GM23338 (cell line): ENCODE data around the gene GPN2. TPM values are rescaled to one million over a fixed set of nuclear protein-coding genes. Genes with fewer than 3 reads are reported as not detected.

ENCODE experiments used
- ATAC-seq: fragments of 200-7000 bp; cut with Tn5 transposase; 3 replicates; pipeline ENCODE4 v1.9.1; 2020
- DNase-seq: peaks from one replicate; pipeline ENCODE4 v3.0.0-alpha.2; 2015; ENCODE audit warnings: low spot score
- H2AFZ ChIP-seq: fragments of 200-600 bp; sonication (generic); 2 replicates; pipeline ENCODE4 v1.8.0; 2016; ENCODE audit warnings: antibody characterized with exemption, mild to moderate bottlenecking, moderate library complexity
- H3F3A ChIP-seq: fragments of 200-600 bp; sonication (generic); replicated peaks from 2 replicates; pipeline ENCODE4 v1.8.0; 2017; ENCODE audit warnings: antibody characterized with exemption, mixed run types, low read depth
- H3K27ac ChIP-seq: fragments of 200-600 bp; sonication (generic); 2 replicates; pipeline ENCODE4 v1.6.1; 2016; ENCODE audit warnings: low read depth
- H3K27me3 ChIP-seq: fragments of 200-600 bp; sonication (generic); 2 replicates; pipeline ENCODE4 v1.8.0; 2016; ENCODE audit warnings: mild to moderate bottlenecking, mixed run types, moderate library complexity; ENCODE audit not compliant: insufficient read depth
- H3K36me3 ChIP-seq: fragments of 200-600 bp; sonication (generic); 2 replicates; pipeline ENCODE4 v1.8.0; 2016; ENCODE audit warnings: mild to moderate bottlenecking; ENCODE audit not compliant: insufficient read depth
- H3K4me1 ChIP-seq: fragments of 200-600 bp; sonication (generic); 2 replicates; pipeline ENCODE4 v1.8.0; 2016; ENCODE audit warnings: mild to moderate bottlenecking, moderate library complexity; ENCODE audit not compliant: insufficient read depth
- H3K4me2 ChIP-seq: fragments of 200-600 bp; sonication (generic); 2 replicates; pipeline ENCODE4 v1.7.1; 2017; ENCODE audit warnings: mixed run types
- H3K4me3 ChIP-seq: fragments of 200-600 bp; sonication (generic); 2 replicates; pipeline ENCODE4 v1.6.1; 2016; ENCODE audit warnings: mixed run types
- H3K79me2 ChIP-seq: fragments of 200-600 bp; sonication (generic); replicated peaks from 2 replicates; pipeline ENCODE4 v1.8.0; 2017; ENCODE audit warnings: mild to moderate bottlenecking; ENCODE audit not compliant: insufficient read depth
- H3K9me2 ChIP-seq: fragments of 200-600 bp; sonication (generic); 2 replicates; pipeline ENCODE4 v1.8.0; 2017; ENCODE audit not compliant: insufficient read depth
- H4K20me1 ChIP-seq: fragments of 200-600 bp; sonication (generic); replicated peaks from 2 replicates; pipeline ENCODE4 v1.8.0; 2017; ENCODE audit warnings: mild to moderate bottlenecking; ENCODE audit not compliant: insufficient read depth
- H3K27ac Mint-ChIP-seq: 2 replicates; pipeline ENCODE4 v1.8.0; 2020; ENCODE audit warnings: inconsistent platforms, mild to moderate bottlenecking, moderate library complexity, mixed read lengths
- H3K27me3 Mint-ChIP-seq: 3 replicates; pipeline ENCODE4 v1.8.0; 2022; ENCODE audit warnings: low read depth, mild to moderate bottlenecking, moderate library complexity, mixed read lengths, inconsistent platforms; ENCODE audit not compliant: insufficient read depth, poor library complexity
- H3K36me3 Mint-ChIP-seq: 3 replicates; pipeline ENCODE4 v1.8.0; 2021; ENCODE audit warnings: low read depth, mild to moderate bottlenecking, inconsistent platforms, moderate library complexity, mixed read lengths
- H3K4me1 Mint-ChIP-seq: 3 replicates; pipeline ENCODE4 v1.8.0; 2020; ENCODE audit warnings: mild to moderate bottlenecking, inconsistent platforms, mixed read lengths
- H3K4me3 Mint-ChIP-seq: 3 replicates; pipeline ENCODE4 v1.8.0; 2021; ENCODE audit warnings: moderate library complexity, mild to moderate bottlenecking, inconsistent platforms, mixed read lengths
- H3K9me3 Mint-ChIP-seq: 3 replicates; pipeline ENCODE4 v1.8.0; 2020; ENCODE audit warnings: moderate library complexity, mild to moderate bottlenecking, inconsistent platforms, mixed read lengths
- CREB1 ChIP-seq: fragments of 250-450 bp; sonication (Bioruptor Pico); IDR thresholded peaks from 2 replicates; pipeline ENCODE4 v1.5.0; 2020; ENCODE audit warnings: low read depth, mild to moderate bottlenecking, moderate library complexity
- EZH2 ChIP-seq: fragments of 200-600 bp; sonication (generic); IDR thresholded peaks from one replicate; pipeline ENCODE4 v1.8.0; 2017; ENCODE audit warnings: antibody characterized with exemption, mild to moderate bottlenecking, low read depth; ENCODE audit not compliant: unreplicated experiment
- EZH2phosphoT487 ChIP-seq: fragments of 200-600 bp; sonication (generic); IDR thresholded peaks from one replicate; pipeline ENCODE4 v1.8.1; 2018; ENCODE audit warnings: antibody characterized with exemption; ENCODE audit not compliant: unreplicated experiment
- JUNB ChIP-seq: IDR thresholded peaks from one replicate; pipeline ENCODE4 v1.6.1; 2016; ENCODE audit warnings: antibody characterized with exemption; ENCODE audit not compliant: unreplicated experiment
- NANOG ChIP-seq: IDR thresholded peaks from 2 replicates; pipeline ENCODE4 v1.6.1; 2016; ENCODE audit warnings: antibody characterized with exemption, borderline replicate concordance
- POLR2AphosphoS5 ChIP-seq: IDR thresholded peaks from 2 replicates; pipeline ENCODE4 v1.6.1; 2016; ENCODE audit warnings: antibody characterized with exemption, low read depth
- STAT1 ChIP-seq: IDR thresholded peaks from one replicate; pipeline ENCODE4 v1.6.1; 2016; ENCODE audit warnings: antibody characterized with exemption; ENCODE audit not compliant: unreplicated experiment
- ZNF114 ChIP-seq: fragments of 250-450 bp; sonication (Bioruptor Pico); IDR thresholded peaks from 2 replicates; pipeline ENCODE4 v1.5.0; 2020; ENCODE audit warnings: mild to moderate bottlenecking, moderate library complexity
- polyA plus RNA-seq: library from polyadenylated mRNA; unstranded; fragments of >200 nt; fragmentation: Nextera tagmentation; extraction: Ambion mirVana; gene quantifications from 2 replicates; pipeline ENCODE4 v1.2.1, GENCODE V29; 2016
- total RNA-seq: library from RNA; depleted of rRNA; stranded (reverse); fragments of >200 nt; shearing (Covaris generic); gene quantifications from 2 replicates; pipeline ENCODE4 v1.2.3, GENCODE V29; 2014
- TF ChIP-seq, protein P1 (sequence below): fragments of 250-450 bp; sonication (Bioruptor Pico); IDR thresholded peaks from 2 replicates; pipeline ENCODE4 v1.5.0; 2020; ENCODE audit warnings: mild to moderate bottlenecking, moderate library complexity

The GPN2 gene
- total and polyA plus RNA-seq, 2 experiments from 2014 or later, result 10.1 to 19.4 TPM

DNA sequence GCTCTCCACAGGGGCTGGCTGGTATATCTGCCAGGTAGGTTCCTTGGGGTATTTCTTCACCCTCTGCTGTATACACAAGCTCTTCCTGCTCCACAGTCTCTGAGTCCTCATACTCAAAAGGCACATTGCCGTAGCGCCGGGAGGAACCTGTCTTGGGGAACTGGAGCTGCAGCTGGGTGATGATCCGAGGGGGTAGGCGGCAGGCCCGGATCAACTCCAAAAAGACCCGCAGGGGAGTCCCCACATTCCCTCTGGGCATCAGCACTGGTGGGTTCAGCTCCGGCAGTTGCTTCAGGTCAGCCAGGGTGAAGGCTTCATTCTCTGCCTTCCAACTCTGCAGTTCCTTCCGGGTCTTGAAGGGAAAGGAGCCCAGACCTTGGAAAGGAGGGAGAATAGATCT lies 7.3 kb upstream of the GPN2 start (continued):
- TF ChIP-seq EZH2 (no peak), JUNB (no peak), CREB1 (CRISPR knock-in tag) (no peak)

DNA sequence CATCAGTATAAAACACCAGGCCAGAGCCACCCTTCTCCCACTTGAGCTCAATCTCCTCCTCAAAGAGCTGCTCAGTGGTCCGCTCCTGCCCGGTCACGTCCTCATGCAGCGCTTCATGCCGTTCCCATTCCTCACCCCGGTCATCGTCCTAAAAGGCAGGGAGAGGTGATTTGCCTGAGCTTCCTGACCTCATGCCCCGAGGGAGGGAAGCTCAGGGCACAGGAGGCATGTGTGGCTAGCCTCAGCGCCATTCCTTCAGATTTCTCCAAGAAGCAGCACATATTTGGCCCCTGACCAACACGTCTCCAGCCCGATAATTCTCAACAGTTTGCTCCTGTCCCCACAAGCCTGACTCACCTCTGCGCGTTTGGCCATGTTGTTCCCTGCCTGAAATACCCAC lies 4.2 kb upstream of the GPN2 start:
- Histone ChIP-seq H3K27ac (no peak overlapping the region), H4K20me1 (no peaks in the 10 kb centered on the region; the same call in 1 of the 2 replicates), H3K9me2 (no peaks in the 10 kb centered on the region), H3K79me2 (peaks cover 24% of the 10 kb centered on the region), H3K36me3 (peaks cover 18% of the 10 kb centered on the region), H3K27me3 (no peaks in the 10 kb centered on the region), H3K4me1 (peaks cover 4% of the 10 kb centered on the region), H3K4me3 (no peak overlapping the region), H3F3A (peaks cover 17% of the 10 kb centered on the region), H2AFZ (no peak overlapping the region), H3K4me2 (no peak overlapping the region)
- Mint-ChIP-seq H3K4me3 (no peak overlapping the region), H3K36me3 (peaks cover 43% of the 10 kb centered on the region), H3K4me1 (peaks cover 7% of the 10 kb centered on the region), H3K27me3 (peaks cover 6% of the 10 kb centered on the region), H3K9me3 (no peaks in the 10 kb centered on the region), H3K27ac (no peak overlapping the region)
- ATAC-seq, result no peak
- TF ChIP-seq EZH2, result no peak
- no peak for TF ChIP-seq ZNF114 (CRISPR knock-in tag)
- TF ChIP-seq POLR2AphosphoS5, result no peak
- TF ChIP-seq EZH2phosphoT487, result no peak
- no peak for TF ChIP-seq STAT1
- no peak for TF ChIP-seq JUNB
- TF ChIP-seq, protein P1, sequence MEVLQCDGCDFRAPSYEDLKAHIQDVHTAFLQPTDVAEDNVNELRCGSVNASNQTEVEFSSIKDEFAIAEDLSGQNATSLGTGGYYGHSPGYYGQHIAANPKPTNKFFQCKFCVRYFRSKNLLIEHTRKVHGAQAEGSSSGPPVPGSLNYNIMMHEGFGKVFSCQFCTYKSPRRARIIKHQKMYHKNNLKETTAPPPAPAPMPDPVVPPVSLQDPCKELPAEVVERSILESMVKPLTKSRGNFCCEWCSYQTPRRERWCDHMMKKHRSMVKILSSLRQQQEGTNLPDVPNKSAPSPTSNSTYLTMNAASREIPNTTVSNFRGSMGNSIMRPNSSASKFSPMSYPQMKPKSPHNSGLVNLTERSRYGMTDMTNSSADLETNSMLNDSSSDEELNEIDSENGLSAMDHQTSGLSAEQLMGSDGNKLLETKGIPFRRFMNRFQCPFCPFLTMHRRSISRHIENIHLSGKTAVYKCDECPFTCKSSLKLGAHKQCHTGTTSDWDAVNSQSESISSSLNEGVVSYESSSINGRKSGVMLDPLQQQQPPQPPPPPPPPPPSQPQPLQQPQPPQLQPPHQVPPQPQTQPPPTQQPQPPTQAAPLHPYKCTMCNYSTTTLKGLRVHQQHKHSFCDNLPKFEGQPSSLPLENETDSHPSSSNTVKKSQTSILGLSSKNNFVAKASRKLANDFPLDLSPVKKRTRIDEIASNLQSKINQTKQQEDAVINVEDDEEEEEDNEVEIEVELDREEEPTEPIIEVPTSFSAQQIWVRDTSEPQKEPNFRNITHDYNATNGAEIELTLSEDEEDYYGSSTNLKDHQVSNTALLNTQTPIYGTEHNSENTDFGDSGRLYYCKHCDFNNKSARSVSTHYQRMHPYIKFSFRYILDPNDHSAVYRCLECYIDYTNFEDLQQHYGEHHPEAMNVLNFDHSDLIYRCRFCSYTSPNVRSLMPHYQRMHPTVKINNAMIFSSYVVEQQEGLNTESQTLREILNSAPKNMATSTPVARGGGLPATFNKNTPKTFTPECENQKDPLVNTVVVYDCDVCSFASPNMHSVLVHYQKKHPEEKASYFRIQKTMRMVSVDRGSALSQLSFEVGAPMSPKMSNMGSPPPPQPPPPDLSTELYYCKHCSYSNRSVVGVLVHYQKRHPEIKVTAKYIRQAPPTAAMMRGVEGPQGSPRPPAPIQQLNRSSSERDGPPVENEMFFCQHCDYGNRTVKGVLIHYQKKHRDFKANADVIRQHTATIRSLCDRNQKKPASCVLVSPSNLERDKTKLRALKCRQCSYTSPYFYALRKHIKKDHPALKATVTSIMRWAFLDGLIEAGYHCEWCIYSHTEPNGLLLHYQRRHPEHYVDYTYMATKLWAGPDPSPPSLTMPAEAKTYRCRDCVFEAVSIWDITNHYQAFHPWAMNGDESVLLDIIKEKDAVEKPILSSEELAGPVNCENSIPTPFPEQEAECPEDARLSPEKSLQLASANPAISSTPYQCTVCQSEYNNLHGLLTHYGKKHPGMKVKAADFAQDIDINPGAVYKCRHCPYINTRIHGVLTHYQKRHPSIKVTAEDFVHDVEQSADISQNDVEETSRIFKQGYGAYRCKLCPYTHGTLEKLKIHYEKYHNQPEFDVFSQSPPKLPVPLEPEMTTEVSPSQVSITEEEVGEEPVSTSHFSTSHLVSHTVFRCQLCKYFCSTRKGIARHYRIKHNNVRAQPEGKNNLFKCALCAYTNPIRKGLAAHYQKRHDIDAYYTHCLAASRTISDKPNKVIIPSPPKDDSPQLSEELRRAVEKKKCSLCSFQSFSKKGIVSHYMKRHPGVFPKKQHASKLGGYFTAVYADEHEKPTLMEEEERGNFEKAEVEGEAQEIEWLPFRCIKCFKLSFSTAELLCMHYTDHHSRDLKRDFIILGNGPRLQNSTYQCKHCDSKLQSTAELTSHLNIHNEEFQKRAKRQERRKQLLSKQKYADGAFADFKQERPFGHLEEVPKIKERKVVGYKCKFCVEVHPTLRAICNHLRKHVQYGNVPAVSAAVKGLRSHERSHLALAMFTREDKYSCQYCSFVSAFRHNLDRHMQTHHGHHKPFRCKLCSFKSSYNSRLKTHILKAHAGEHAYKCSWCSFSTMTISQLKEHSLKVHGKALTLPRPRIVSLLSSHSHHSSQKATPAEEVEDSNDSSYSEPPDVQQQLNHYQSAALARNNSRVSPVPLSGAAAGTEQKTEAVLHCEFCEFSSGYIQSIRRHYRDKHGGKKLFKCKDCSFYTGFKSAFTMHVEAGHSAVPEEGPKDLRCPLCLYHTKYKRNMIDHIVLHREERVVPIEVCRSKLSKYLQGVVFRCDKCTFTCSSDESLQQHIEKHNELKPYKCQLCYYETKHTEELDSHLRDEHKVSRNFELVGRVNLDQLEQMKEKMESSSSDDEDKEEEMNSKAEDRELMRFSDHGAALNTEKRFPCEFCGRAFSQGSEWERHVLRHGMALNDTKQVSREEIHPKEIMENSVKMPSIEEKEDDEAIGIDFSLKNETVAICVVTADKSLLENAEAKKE, result no peak
- no peak for TF ChIP-seq NANOG
- DNase-seq, result no peak
